Natural killer cell (primary cell): Measurements from ENCODE around the gene CORIN. TPM values are rescaled to one million over a fixed set of nuclear protein-coding genes. Genes with fewer than 3 reads are reported as not detected.
"Not testable (repeated sequence)": the region's sequence is repeated elsewhere in the genome, so short reads cannot be mapped to it uniquely, and the experiment has no call there.

Experiments
- ATAC-seq, 3 donors: fragments of 150-1000 bp in 2 of 3; fragments of 200-7000 bp in 1 of 3; cut with Tn5 transposase; 1 replicate in 1 of 3; 2 replicates in 2 of 3; pipeline ENCODE4 v1.10.0; 2021; ENCODE audit warnings: mild to moderate bottlenecking in 2 of 3, moderate library complexity in 2 of 3
- DNase-seq, 2 donors: peaks; one replicate each; pipeline versions ENCODE4 v3.0.0 to v3.0.0-alpha.2; 2013 to 2021; ENCODE audit warnings: mixed read lengths in 1 of 2
- H3K27ac ChIP-seq: one replicate; pipeline ENCODE4 v1.5.1; 2013; ENCODE audit warnings: mild to moderate bottlenecking, low read length
- H3K27me3 ChIP-seq: one replicate; pipeline ENCODE4 v1.6.1; 2013; ENCODE audit warnings: low read length; ENCODE audit not compliant: control insufficient read depth, insufficient read depth
- H3K36me3 ChIP-seq: one replicate; pipeline ENCODE4 v1.6.1; 2013; ENCODE audit warnings: low read length; ENCODE audit not compliant: control insufficient read depth, insufficient read depth
- H3K4me1 ChIP-seq: one replicate; pipeline ENCODE4 v1.6.1; 2013; ENCODE audit warnings: low read length; ENCODE audit not compliant: control insufficient read depth, insufficient read depth
- H3K4me3 ChIP-seq: one replicate; pipeline ENCODE4 v1.5.1; 2013; ENCODE audit warnings: low read length
- H3K9me3 ChIP-seq: one replicate; pipeline ENCODE4 v1.6.1; 2013; ENCODE audit warnings: low read length; ENCODE audit not compliant: control insufficient read depth, insufficient read depth
- H3K27ac Mint-ChIP-seq, 2 donors: one replicate each; pipeline ENCODE4 v1.8.0; 2022; ENCODE audit warnings: mild to moderate bottlenecking in 2 of 2, mixed read lengths in 2 of 2, moderate library complexity in 1 of 2
- H3K27me3 Mint-ChIP-seq, 2 donors: one replicate each; pipeline ENCODE4 v1.8.0; 2022; ENCODE audit warnings: low read depth in 2 of 2, mixed read lengths in 2 of 2
- H3K36me3 Mint-ChIP-seq: one replicate; pipeline ENCODE4 v1.8.0; 2022; ENCODE audit warnings: mixed read lengths
- H3K4me1 Mint-ChIP-seq, 2 donors: one replicate each; pipeline ENCODE4 v1.8.0; 2022; ENCODE audit warnings: mixed read lengths in 2 of 2
- H3K4me3 Mint-ChIP-seq: one replicate; pipeline ENCODE4 v1.8.0; 2022; ENCODE audit warnings: mild to moderate bottlenecking, moderate library complexity, mixed read lengths
- H3K9me3 Mint-ChIP-seq, 2 donors: one replicate each; pipeline ENCODE4 v1.8.0; 2022; ENCODE audit warnings: mixed read lengths in 2 of 2
- WGBS: methylation state at CpG from one replicate; pipeline ENCODE4 v1.1.7; 2013; ENCODE audit warnings: missing lambda C conversion rate; ENCODE audit not compliant: insufficient coverage; 5-methylcytosine and 5-hydroxymethylcytosine counted together
- intact Hi-C: fragments of 100-400 bp; cut with micrococcal nuclease; formaldehyde crosslinking; loops from one replicate; pipeline ENCODE4 v1.14.2; 2022
- total RNA-seq, 4 donors: library from RNA; stranded (reverse); fragments of 120-200 nt in 1 of 4; gene quantifications; one replicate each; pipeline versions ENCODE4 v1.2.3 to v1.2.4, GENCODE V29; 2013 to 2022
- TF ChIP-seq, protein P1 (sequence below): fragments of 200-600 bp; IDR thresholded peaks from one replicate; pipeline ENCODE4 v1.8.0; 2022; ENCODE audit warnings: antibody characterized with exemption

Gene CORIN
- total RNA-seq, 3 donors from 2014 or later (not counting 1 experiment from before 2014, with no cell fraction given), result 0.78 TPM; not detected in 2

- no peaks in the 10 kb centered on the region for H3K4me1 ChIP-seq
- peaks cover 3% of the 10 kb centered on the region for H3K27me3 ChIP-seq
- no peaks in the 10 kb centered on the region for H3K9me3 ChIP-seq
- intact Hi-C loops, result no loop called here
- DNase-seq (no peak), ATAC-seq (no peak)
- no peaks in the 10 kb centered on the region for H3K36me3 ChIP-seq
- Mint-ChIP-seq H3K4me1 (peaks cover 0 to 3% of the 10 kb centered on the region in 2 donors), H3K27me3 (peaks cover 5 to 17% of the 10 kb centered on the region in 2 donors), H3K27ac (no peak overlapping the region), H3K36me3 (no peaks in the 10 kb centered on the region), H3K4me3 (no peak overlapping the region), H3K9me3 (no peaks in the 10 kb centered on the region)
- TF ChIP-seq, protein P1, sequence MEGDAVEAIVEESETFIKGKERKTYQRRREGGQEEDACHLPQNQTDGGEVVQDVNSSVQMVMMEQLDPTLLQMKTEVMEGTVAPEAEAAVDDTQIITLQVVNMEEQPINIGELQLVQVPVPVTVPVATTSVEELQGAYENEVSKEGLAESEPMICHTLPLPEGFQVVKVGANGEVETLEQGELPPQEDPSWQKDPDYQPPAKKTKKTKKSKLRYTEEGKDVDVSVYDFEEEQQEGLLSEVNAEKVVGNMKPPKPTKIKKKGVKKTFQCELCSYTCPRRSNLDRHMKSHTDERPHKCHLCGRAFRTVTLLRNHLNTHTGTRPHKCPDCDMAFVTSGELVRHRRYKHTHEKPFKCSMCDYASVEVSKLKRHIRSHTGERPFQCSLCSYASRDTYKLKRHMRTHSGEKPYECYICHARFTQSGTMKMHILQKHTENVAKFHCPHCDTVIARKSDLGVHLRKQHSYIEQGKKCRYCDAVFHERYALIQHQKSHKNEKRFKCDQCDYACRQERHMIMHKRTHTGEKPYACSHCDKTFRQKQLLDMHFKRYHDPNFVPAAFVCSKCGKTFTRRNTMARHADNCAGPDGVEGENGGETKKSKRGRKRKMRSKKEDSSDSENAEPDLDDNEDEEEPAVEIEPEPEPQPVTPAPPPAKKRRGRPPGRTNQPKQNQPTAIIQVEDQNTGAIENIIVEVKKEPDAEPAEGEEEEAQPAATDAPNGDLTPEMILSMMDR, result no peak
- H3K4me3 ChIP-seq, result no peak overlapping the region
- no peak overlapping the region for H3K27ac ChIP-seq
Measured at GRCh38 chr4:47784222-47784621, 53.6 kb downstream of the CORIN start.

DNA sequence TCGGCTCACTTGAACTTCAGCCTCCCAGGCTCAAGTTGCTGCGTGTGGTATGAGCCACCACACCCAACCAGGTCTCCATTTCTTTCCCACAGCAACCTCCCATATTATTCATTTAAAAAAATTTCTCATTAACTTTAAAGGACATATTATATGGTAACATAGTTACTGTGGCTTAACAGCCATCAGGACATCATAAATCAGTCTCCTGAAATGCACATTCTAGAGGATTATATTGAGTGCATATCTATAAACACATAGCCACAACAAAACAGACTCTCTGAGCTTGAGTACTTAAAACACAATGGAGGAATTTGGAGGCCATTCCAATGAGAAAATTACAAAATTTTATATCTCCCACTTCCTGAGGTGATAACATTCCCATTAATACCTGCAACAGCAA lies 61.5 kb downstream of the CORIN start:
- no peak overlapping the region for H3K4me3 ChIP-seq
- no peaks in the 10 kb centered on the region for H3K36me3 ChIP-seq
- peaks cover 4 to 20% of the 10 kb centered on the region in 2 donors for H3K27me3 Mint-ChIP-seq
- DNase-seq (no peak), ATAC-seq (no peak)
- no peak overlapping the region for H3K27ac Mint-ChIP-seq
- WGBS, result 95% methylated on average over 2 of the region's 2 CpGs
- no peak overlapping the region for H3K27ac ChIP-seq
- no peak overlapping the region for H3K4me3 Mint-ChIP-seq
- no peaks in the 10 kb centered on the region for H3K4me1 ChIP-seq
- H3K9me3 ChIP-seq, result no peaks in the 10 kb centered on the region
- H3K4me1 Mint-ChIP-seq, result no peaks in the 10 kb centered on the region
- H3K27me3 ChIP-seq, result no peaks in the 10 kb centered on the region
- no peaks in the 10 kb centered on the region for H3K9me3 Mint-ChIP-seq
- no peaks in the 10 kb centered on the region for H3K36me3 Mint-ChIP-seq
- TF ChIP-seq, protein P1, result no peak
- intact Hi-C loops, result no loop called here

GRCh38 chr4:47774079-47774478 lies 63.8 kb downstream of the CORIN start:
- Histone ChIP-seq H3K4me3 (no peak overlapping the region), H3K4me1 (no peaks in the 10 kb centered on the region), H3K36me3 (no peaks in the 10 kb centered on the region), H3K27ac (no peak overlapping the region), H3K27me3 (no peaks in the 10 kb centered on the region), H3K9me3 (no peaks in the 10 kb centered on the region)
- peaks cover 4 to 11% of the 10 kb centered on the region in 2 donors for H3K27me3 Mint-ChIP-seq
- no peak overlapping the region for H3K4me3 Mint-ChIP-seq
- intact Hi-C loops, result no loop called here
- no peaks in the 10 kb centered on the region for H3K4me1 Mint-ChIP-seq
- TF ChIP-seq, protein P1, result no peak
- no peak overlapping the region for H3K27ac Mint-ChIP-seq
- no peak for DNase-seq
- H3K9me3 Mint-ChIP-seq, result no peaks in the 10 kb centered on the region
- 87% methylated on average over 5 of the region's 6 CpGs for WGBS
- H3K36me3 Mint-ChIP-seq, result no peaks in the 10 kb centered on the region
- no peak for ATAC-seq

DNA sequence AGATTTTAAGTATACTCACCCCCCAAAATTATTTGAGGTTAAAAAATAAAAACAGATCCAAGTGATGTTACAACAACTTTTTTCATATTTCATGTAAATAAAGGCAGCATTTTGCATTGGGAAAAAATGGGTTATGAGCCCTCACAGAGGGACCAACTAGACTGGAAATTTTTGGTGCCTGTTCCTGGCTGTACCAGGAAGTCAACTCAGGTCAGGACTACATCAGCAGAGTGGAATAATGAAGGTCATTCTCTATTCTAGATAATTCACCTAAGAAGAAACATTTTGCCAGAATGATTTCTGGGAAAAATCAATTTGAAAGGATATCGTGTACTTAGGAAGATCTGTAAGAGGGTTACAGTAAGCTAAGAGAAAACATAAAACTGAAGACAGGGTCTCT lies 66.8 kb downstream of the CORIN start:
- H3K9me3 Mint-ChIP-seq, result no peaks in the 10 kb centered on the region
- intact Hi-C loops, result no loop called here
- H3K9me3 ChIP-seq, result no peaks in the 10 kb centered on the region
- H3K4me1 ChIP-seq, result no peaks in the 10 kb centered on the region
- H3K27ac ChIP-seq, result no peak overlapping the region
- no peak overlapping the region for H3K4me3 Mint-ChIP-seq
- TF ChIP-seq, protein P1, result no peak
- ATAC-seq, result no peak
- no peak overlapping the region for H3K27ac Mint-ChIP-seq
- H3K36me3 Mint-ChIP-seq, result no peaks in the 10 kb centered on the region
- DNase-seq, result no peak
- H3K27me3 ChIP-seq, result no peaks in the 10 kb centered on the region
- WGBS, result 94% methylated on average over 1 of the region's 1 CpG
- H3K4me3 ChIP-seq, result no peak overlapping the region
- peaks cover 11 to 23% of the 10 kb centered on the region in 2 donors for H3K27me3 Mint-ChIP-seq
- H3K4me1 Mint-ChIP-seq, result no peaks in the 10 kb centered on the region
- H3K36me3 ChIP-seq, result no peaks in the 10 kb centered on the region

GRCh38 chr4:47767956-47768355 lies 69.9 kb downstream of the CORIN start:
- H3K4me3 Mint-ChIP-seq, H3K27ac ChIP-seq, H3K27ac Mint-ChIP-seq, intact Hi-C loops, H3K36me3 ChIP-seq, DNase-seq, H3K9me3 ChIP-seq, H3K36me3 Mint-ChIP-seq, H3K4me1 Mint-ChIP-seq, H3K9me3 Mint-ChIP-seq, H3K27me3 ChIP-seq, ATAC-seq, H3K4me1 ChIP-seq, H3K4me3 ChIP-seq: not testable (repeated sequence)
- H3K27me3 Mint-ChIP-seq, result peaks cover 6 to 41% of the 10 kb centered on the region in 2 donors
- 91% methylated on average over 7 of the region's 7 CpGs for WGBS
